Vagina (tissue), 2 donors: ENCODE data around the gene DDX31. TPM values are rescaled to one million over a fixed set of nuclear protein-coding genes. Genes with fewer than 3 reads are reported as not detected.

Experiments used
- DNase-seq, 2 donors: peaks; one replicate each; pipeline ENCODE4 v3.0.0-alpha.2; 2017; ENCODE audit errors: extremely low spot score in 2 of 2
- H3K27ac ChIP-seq: fragments of 200-600 bp; sonication (generic); one replicate; pipeline ENCODE4 v1.5.1; 2019
- H3K27me3 ChIP-seq: fragments of 200-600 bp; sonication (generic); one replicate; pipeline ENCODE4 v1.5.1; 2019
- H3K36me3 ChIP-seq, 2 donors: fragments of 200-600 bp; sonication (generic); one replicate each; pipeline ENCODE4 v1.5.1; 2017 to 2019
- H3K4me1 ChIP-seq: fragments of 200-600 bp; sonication (generic); one replicate; pipeline ENCODE4 v1.5.1; 2019
- H3K4me3 ChIP-seq, 2 donors: fragments of 200-600 bp; sonication (generic); 1 replicate in 1 of 2; 2 replicates in 1 of 2; pipeline ENCODE4 v1.5.1; 2016 to 2019
- H3K9me3 ChIP-seq: fragments of 200-600 bp; sonication (generic); one replicate; pipeline ENCODE4 v1.5.1; 2019
- POLR2A ChIP-seq, 2 donors: fragments of 450-650 bp; IDR thresholded peaks; one replicate each; pipeline ENCODE4 v1.6.1; 2017; ENCODE audit warnings: antibody characterized with exemption in 2 of 2, mild to moderate bottlenecking in 2 of 2, moderate library complexity in 2 of 2
- POLR2AphosphoS5 ChIP-seq, 2 donors: sonication (generic); formaldehyde crosslinking; IDR thresholded peaks; one replicate each; pipeline ENCODE4 v1.9.0; 2017; ENCODE audit warnings: antibody characterized with exemption in 2 of 2, mild to moderate bottlenecking in 2 of 2, low read depth in 1 of 2; ENCODE audit not compliant: insufficient read depth in 1 of 2
- intact Hi-C: fragments of 100-400 bp; cut with DNase I; formaldehyde crosslinking; loops from one replicate; pipeline ENCODE4 v1.15.1; 2023
- total RNA-seq: library from RNA; depleted of rRNA; stranded (reverse); fragments of >200 nt; gene quantifications from one replicate; pipeline ENCODE4 v1.2.3, GENCODE V29; 2016
- TF ChIP-seq, protein P1 (sequence below), 3 experiments: fragments of 450-650 bp in 2 of 3; fragments of 200-600 bp in 1 of 3; sonication (generic) in 1 of 3; IDR thresholded peaks; one replicate each; pipeline ENCODE4 v1.5.1; 2017 to 2019; ENCODE audit warnings: antibody characterized with exemption in 3 of 3, mild to moderate bottlenecking in 2 of 3, moderate library complexity in 2 of 3

DDX31 gene
- total RNA-seq, 1 donor from 2014 or later, result 17.9 TPM

DNA sequence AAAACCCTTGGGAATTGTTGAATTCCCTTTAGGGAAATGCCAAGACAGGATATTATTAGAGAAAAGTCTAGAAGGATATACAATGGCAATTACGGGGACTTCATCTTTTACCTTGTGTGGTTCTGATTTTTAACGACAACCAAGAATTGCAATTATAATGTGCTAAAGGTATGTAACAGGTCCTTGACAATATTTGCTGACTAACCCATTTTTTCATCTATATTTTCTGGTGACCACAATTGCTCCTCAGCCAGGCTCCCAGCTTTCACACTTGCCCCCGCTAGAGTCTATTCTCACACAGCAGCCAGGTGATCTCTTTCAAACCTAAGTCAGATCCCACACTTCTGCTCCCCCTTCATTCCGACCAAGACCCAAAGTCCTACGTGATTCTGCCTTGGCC lies 53.1 kb downstream of the DDX31 start:
- intact Hi-C loops, result no loop called here
- H3K36me3 ChIP-seq, result peaks cover 0 to 56% of the 10 kb centered on the region in 2 donors

DNA sequence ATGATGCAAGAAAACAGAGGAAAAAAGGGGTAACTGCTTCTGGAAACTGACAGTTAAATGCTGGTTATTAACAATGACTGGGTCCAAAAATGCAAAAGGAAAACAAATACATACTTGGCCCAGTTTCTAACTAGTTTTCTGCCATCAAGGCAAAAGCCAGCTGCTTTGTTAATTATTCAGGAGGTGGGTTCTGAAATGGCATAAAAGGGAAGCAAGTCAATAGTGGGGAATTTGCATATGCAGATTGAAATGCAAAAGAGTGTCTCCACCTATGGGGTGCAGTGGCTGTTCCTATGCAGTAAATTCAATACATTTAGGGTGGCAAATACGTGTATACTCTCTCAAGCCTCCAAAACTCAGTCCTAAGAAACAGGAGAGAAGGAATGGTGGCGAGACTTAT lies 54.0 kb downstream of the DDX31 start:
- H3K27me3 ChIP-seq, result no peaks in the 10 kb centered on the region
- H3K36me3 ChIP-seq, result peaks cover 0 to 53% of the 10 kb centered on the region in 2 donors
- H3K9me3 ChIP-seq, result no peaks in the 10 kb centered on the region

More for the DNA sequence above, 53.1 kb downstream of the DDX31 start:
- no peaks in the 10 kb centered on the region for H3K27me3 ChIP-seq
- H3K4me1 ChIP-seq, result no peaks in the 10 kb centered on the region
- TF ChIP-seq, protein P1, sequence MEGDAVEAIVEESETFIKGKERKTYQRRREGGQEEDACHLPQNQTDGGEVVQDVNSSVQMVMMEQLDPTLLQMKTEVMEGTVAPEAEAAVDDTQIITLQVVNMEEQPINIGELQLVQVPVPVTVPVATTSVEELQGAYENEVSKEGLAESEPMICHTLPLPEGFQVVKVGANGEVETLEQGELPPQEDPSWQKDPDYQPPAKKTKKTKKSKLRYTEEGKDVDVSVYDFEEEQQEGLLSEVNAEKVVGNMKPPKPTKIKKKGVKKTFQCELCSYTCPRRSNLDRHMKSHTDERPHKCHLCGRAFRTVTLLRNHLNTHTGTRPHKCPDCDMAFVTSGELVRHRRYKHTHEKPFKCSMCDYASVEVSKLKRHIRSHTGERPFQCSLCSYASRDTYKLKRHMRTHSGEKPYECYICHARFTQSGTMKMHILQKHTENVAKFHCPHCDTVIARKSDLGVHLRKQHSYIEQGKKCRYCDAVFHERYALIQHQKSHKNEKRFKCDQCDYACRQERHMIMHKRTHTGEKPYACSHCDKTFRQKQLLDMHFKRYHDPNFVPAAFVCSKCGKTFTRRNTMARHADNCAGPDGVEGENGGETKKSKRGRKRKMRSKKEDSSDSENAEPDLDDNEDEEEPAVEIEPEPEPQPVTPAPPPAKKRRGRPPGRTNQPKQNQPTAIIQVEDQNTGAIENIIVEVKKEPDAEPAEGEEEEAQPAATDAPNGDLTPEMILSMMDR (IDR thresholded peaks at IDR 0.05), result no peak
- no peak for TF ChIP-seq POLR2A (IDR thresholded peaks at IDR 0.05)
- no peak for TF ChIP-seq POLR2AphosphoS5 (IDR thresholded peaks at IDR 0.05; ENCODE audit: insufficient read depth in 1 of 2, low read depth in 1 of 2)
- DNase-seq, result no peak
- no peak overlapping the region for H3K4me3 ChIP-seq
- H3K9me3 ChIP-seq, result no peaks in the 10 kb centered on the region
- H3K27ac ChIP-seq, result no peak overlapping the region

DNA sequence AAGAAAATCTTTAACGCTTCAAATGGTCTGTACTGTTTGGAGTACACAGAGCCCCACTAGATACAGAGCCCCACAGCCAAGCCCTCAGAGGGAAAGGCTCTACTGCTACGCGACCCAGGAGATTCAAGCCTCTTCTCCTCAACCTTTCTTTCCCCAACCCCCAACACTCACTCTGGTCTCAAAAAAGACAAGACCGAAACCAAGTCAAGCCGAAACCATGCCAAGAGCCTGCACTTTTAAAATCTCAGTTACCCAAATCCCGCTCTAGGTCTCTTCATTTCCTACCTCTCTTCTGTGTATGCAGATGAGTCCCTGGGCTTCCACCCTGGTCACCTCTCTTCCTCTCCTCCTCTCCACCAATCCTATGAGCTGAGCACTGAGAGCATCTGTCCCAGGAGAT lies 55.5 kb downstream of the DDX31 start:
- H3K4me1 ChIP-seq, result no peaks in the 10 kb centered on the region
- no peaks in the 10 kb centered on the region for H3K27me3 ChIP-seq
- H3K36me3 ChIP-seq, result peaks cover 0 to 53% of the 10 kb centered on the region in 2 donors
- TF ChIP-seq POLR2AphosphoS5 (IDR thresholded peaks at IDR 0.05; ENCODE audit: insufficient read depth in 1 of 2, low read depth in 1 of 2), result no peak
- no peak for TF ChIP-seq POLR2A (IDR thresholded peaks at IDR 0.05)
- TF ChIP-seq, protein P1 (IDR thresholded peaks at IDR 0.05), result no peak
- DNase-seq, result no peak
- no peak overlapping the region for H3K27ac ChIP-seq
- H3K4me3 ChIP-seq, result no peak overlapping the region
- H3K9me3 ChIP-seq, result no peaks in the 10 kb centered on the region
- intact Hi-C loops, result no loop called here

More for the DNA sequence above, 54.0 kb downstream of the DDX31 start:
- Histone ChIP-seq H3K4me3 (no peak overlapping the region), H3K27ac (no peak overlapping the region), H3K4me1 (no peaks in the 10 kb centered on the region)
- DNase-seq, result no peak
- TF ChIP-seq POLR2A (IDR thresholded peaks at IDR 0.05), result no peak
- TF ChIP-seq, protein P1 (IDR thresholded peaks at IDR 0.05), result no peak
- TF ChIP-seq POLR2AphosphoS5 (IDR thresholded peaks at IDR 0.05; ENCODE audit: insufficient read depth in 1 of 2, low read depth in 1 of 2), result no peak
- intact Hi-C loops, result no loop called here

DNA sequence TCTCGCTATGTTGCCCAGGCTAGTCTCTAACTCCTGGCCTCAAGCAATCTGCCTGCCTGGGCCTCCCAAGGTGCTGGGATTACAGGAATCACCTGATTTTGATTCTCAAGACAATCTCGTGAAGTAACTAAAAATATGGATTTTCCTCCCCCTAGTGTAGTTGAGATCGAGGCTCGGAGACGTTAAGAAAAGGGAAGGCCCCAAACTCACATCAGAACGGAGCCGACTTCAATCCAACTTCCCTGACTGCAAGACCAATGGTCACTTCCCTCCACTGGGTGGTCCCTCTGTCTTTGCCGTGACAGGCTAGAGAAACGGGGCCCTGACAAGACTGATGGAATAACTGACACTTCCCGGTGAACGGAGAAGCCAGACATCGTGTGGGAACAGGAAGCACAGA lies 59.1 kb downstream of the DDX31 start:
- no peak for TF ChIP-seq POLR2A (IDR thresholded peaks at IDR 0.05)
- TF ChIP-seq, protein P1 (IDR thresholded peaks at IDR 0.05), result no peak
- H3K4me1 ChIP-seq, result no peaks in the 10 kb centered on the region
- DNase-seq, result no peak
- H3K27me3 ChIP-seq, result no peaks in the 10 kb centered on the region
- no peak overlapping the region for H3K27ac ChIP-seq
- peaks cover 0 to 30% of the 10 kb centered on the region in 2 donors for H3K36me3 ChIP-seq
- intact Hi-C loops, result no loop called here
- H3K4me3 ChIP-seq, result no peak overlapping the region
- no peaks in the 10 kb centered on the region for H3K9me3 ChIP-seq

DNA sequence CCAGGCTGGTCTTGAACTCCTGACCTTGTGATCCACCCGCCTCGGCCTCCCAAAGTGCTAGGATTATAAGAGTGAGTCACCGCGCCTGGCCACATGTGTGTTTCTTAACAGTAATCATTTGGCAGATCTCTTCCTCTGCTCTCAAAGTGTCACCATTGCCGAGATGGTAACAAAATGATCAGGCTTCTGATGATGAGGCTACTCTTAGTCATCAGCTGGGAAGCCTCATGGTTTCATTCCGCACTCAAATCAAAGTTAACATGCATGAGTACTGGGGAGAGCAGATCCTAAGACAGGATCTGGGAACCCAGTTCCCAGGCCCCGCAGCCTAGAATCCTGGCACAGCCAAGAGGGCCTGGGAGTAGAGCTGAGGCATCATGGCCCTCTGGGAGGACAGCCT lies 60.0 kb downstream of the DDX31 start:
- no peaks in the 10 kb centered on the region for H3K27me3 ChIP-seq
- TF ChIP-seq POLR2AphosphoS5 (IDR thresholded peaks at IDR 0.05; ENCODE audit: insufficient read depth in 1 of 2, low read depth in 1 of 2) (no peak), POLR2A (IDR thresholded peaks at IDR 0.05) (no peak)
- TF ChIP-seq, protein P1 (IDR thresholded peaks at IDR 0.05), result no peak
- H3K36me3 ChIP-seq, result peaks cover 0 to 22% of the 10 kb centered on the region in 2 donors
- H3K9me3 ChIP-seq, result no peaks in the 10 kb centered on the region
- intact Hi-C loops, result no loop called here
- no peak overlapping the region for H3K27ac ChIP-seq
- no peaks in the 10 kb centered on the region for H3K4me1 ChIP-seq
- H3K4me3 ChIP-seq, result no peak overlapping the region
- no peak for DNase-seq
